Thoracic aorta (tissue), 2 donors: ENCODE results near the gene PCDH12. TPM values are rescaled to one million over a fixed set of nuclear protein-coding genes. Genes with fewer than 3 reads are reported as not detected.
A peak's percentile ranks its signal among the peaks of the same experiment; 100 is the strongest.

Experiments
- ATAC-seq: fragments of 150-250 bp; one replicate; pipeline ENCODE4 v1.8.0; 2017; ENCODE audit warnings: low read depth; ENCODE audit not compliant: insufficient number of reproducible peaks, low FRiP score
- DNase-seq: peaks from one replicate; pipeline ENCODE4 v3.0.0-alpha.2; 2020; ENCODE audit warnings: low spot score
- H3K27ac ChIP-seq, 2 donors: fragments of 200-600 bp; sonication (generic); 1 replicate in 1 of 2; 2 replicates in 1 of 2; pipeline ENCODE4 v1.5.1; 2016; ENCODE audit warnings: mild to moderate bottlenecking in 2 of 2, moderate library complexity in 2 of 2
- H3K27me3 ChIP-seq: fragments of 200-600 bp; sonication (generic); replicated peaks from 2 replicates; pipeline ENCODE4 v1.6.0; 2016; ENCODE audit warnings: mild to moderate bottlenecking; ENCODE audit not compliant: insufficient read depth
- H3K36me3 ChIP-seq: fragments of 200-600 bp; sonication (generic); one replicate; pipeline ENCODE4 v1.5.1; 2016
- H3K4me1 ChIP-seq, 2 donors: fragments of 200-600 bp; sonication (generic); 1 replicate in 1 of 2; 2 replicates in 1 of 2; pipeline versions ENCODE4 v1.5.1 to v1.6.0; 2016; ENCODE audit warnings: low read depth in 2 of 2, mild to moderate bottlenecking in 1 of 2; ENCODE audit not compliant: control insufficient read depth in 1 of 2
- H3K4me3 ChIP-seq: fragments of 200-600 bp; sonication (generic); 2 replicates; pipeline ENCODE4 v1.5.1; 2016; ENCODE audit warnings: mild to moderate bottlenecking
- H3K9me3 ChIP-seq: fragments of 200-600 bp; sonication (generic); 2 replicates; pipeline ENCODE4 v1.5.1; 2016
- CTCF ChIP-seq: fragments of 200-600 bp; sonication (generic); IDR thresholded peaks from one replicate; pipeline ENCODE4 v1.5.1; 2019; ENCODE audit warnings: antibody characterized with exemption
- total RNA-seq, 2 donors: library from RNA; depleted of rRNA; stranded (reverse); fragments of >200 nt; gene quantifications; one replicate each; pipeline versions ENCODE4 v1.1.0 to v1.2.3, GENCODE V29; 2016

Gene PCDH12
- total RNA-seq, 2 donors from 2014 or later, result 5.1 to 5.2 TPM

GRCh38 chr5:142000173-142000572 is 42.2 kb upstream of the PCDH12 start:
- peaks cover 13% of the 10 kb centered on the region for H3K36me3 ChIP-seq
- ATAC-seq (no peak), DNase-seq (no peak)
- H3K9me3 ChIP-seq, result no peaks in the 10 kb centered on the region
- H3K27me3 ChIP-seq, result no peaks in the 10 kb centered on the region
- no peak overlapping the region for H3K27ac ChIP-seq
- H3K4me1 ChIP-seq, result peaks cover 0 to 12% of the 10 kb centered on the region in 2 donors
- no peak for TF ChIP-seq CTCF
- H3K4me3 ChIP-seq, result no peak overlapping the region

GRCh38 chr5:141997358-141997960 is 39.5 kb upstream of the PCDH12 start:
- Histone ChIP-seq H3K36me3 (peaks cover 16% of the 10 kb centered on the region), H3K4me1 (peaks cover 0 to 16% of the 10 kb centered on the region in 2 donors), H3K4me3 (no peak overlapping the region), H3K27ac (no peak overlapping the region), H3K9me3 (no peaks in the 10 kb centered on the region), H3K27me3 (no peaks in the 10 kb centered on the region)
- ATAC-seq, result no peak
- TF ChIP-seq CTCF, result no peak
- DNase-seq, result no peak

GRCh38 chr5:141995656-141996055 is 37.7 kb upstream of the PCDH12 start:
- no peak overlapping the region for H3K4me3 ChIP-seq
- no peak for ATAC-seq
- H3K4me1 ChIP-seq, result peaks cover 0 to 7% of the 10 kb centered on the region in 2 donors
- H3K36me3 ChIP-seq, result peaks cover 16% of the 10 kb centered on the region
- no peaks in the 10 kb centered on the region for H3K27me3 ChIP-seq
- no peak for DNase-seq
- no peak overlapping the region for H3K27ac ChIP-seq
- no peaks in the 10 kb centered on the region for H3K9me3 ChIP-seq
- no peak for TF ChIP-seq CTCF

GRCh38 chr5:141994511-141995136 is 36.6 kb upstream of the PCDH12 start:
- DNase-seq (no peak), ATAC-seq (no peak)
- peaks cover 0 to 7% of the 10 kb centered on the region in 2 donors for H3K4me1 ChIP-seq
- no peak for TF ChIP-seq CTCF
- no peak overlapping the region for H3K27ac ChIP-seq
- H3K9me3 ChIP-seq, result no peaks in the 10 kb centered on the region
- H3K36me3 ChIP-seq, result peaks cover 16% of the 10 kb centered on the region
- H3K4me3 ChIP-seq, result no peak overlapping the region
- no peaks in the 10 kb centered on the region for H3K27me3 ChIP-seq

- no peaks in the 10 kb centered on the region for H3K27me3 ChIP-seq
- no peak overlapping the region for H3K27ac ChIP-seq
- peaks cover 0 to 7% of the 10 kb centered on the region in 2 donors for H3K4me1 ChIP-seq
- peaks cover 21% of the 10 kb centered on the region for H3K36me3 ChIP-seq
- ATAC-seq (peak; percentile 76), DNase-seq (no peak)
- H3K4me3 ChIP-seq, result no peak overlapping the region
- no peaks in the 10 kb centered on the region for H3K9me3 ChIP-seq
- peak; percentile 74 for TF ChIP-seq CTCF
These were observed 34.5 kb upstream of the PCDH12 start for GRCh38 chr5:141992349-141992963.
